T-helper 2 cell treated with Interferon-gamma antibody and Interleukin-4, amounts not matched to agents 5 μg/mL and 100 μg/mL, for 36 hours (primary cell): ENCODE results near the gene IL16.

Source experiments
- DNase-seq: peaks from one replicate; pipeline ENCODE4 v3.0.0; 2021; ENCODE audit warnings: low spot score
- H3K27ac Mint-ChIP-seq: one replicate; pipeline ENCODE4 v1.8.0; 2021; ENCODE audit warnings: mild to moderate bottlenecking, mixed read lengths
- H3K27me3 Mint-ChIP-seq: one replicate; pipeline ENCODE4 v1.8.0; 2021; ENCODE audit warnings: low read depth, mixed read lengths
- H3K36me3 Mint-ChIP-seq: one replicate; pipeline ENCODE4 v1.8.0; 2021; ENCODE audit warnings: low read depth, mixed read lengths
- H3K4me1 Mint-ChIP-seq: one replicate; pipeline ENCODE4 v1.8.0; 2021; ENCODE audit warnings: low read depth, mixed read lengths
- H3K4me3 Mint-ChIP-seq: one replicate; pipeline ENCODE4 v1.8.0; 2022; ENCODE audit warnings: mild to moderate bottlenecking, moderate library complexity, mixed read lengths
- H3K9me3 Mint-ChIP-seq: one replicate; pipeline ENCODE4 v1.8.0; 2021; ENCODE audit warnings: mixed read lengths

The IL16 gene

GRCh38 chr15:81297603-81298575, 101.2 kb downstream of the IL16 start:
- no peak for DNase-seq
- H3K4me1 Mint-ChIP-seq, result peaks cover 52% of the 10 kb centered on the region
- peak overlapping the region; percentile 97 for H3K27ac Mint-ChIP-seq
- H3K9me3 Mint-ChIP-seq, result no peaks in the 10 kb centered on the region
- H3K4me3 Mint-ChIP-seq, result peak overlapping the region; percentile 97
- no peaks in the 10 kb centered on the region for H3K27me3 Mint-ChIP-seq
- peaks cover 67% of the 10 kb centered on the region for H3K36me3 Mint-ChIP-seq

DNA sequence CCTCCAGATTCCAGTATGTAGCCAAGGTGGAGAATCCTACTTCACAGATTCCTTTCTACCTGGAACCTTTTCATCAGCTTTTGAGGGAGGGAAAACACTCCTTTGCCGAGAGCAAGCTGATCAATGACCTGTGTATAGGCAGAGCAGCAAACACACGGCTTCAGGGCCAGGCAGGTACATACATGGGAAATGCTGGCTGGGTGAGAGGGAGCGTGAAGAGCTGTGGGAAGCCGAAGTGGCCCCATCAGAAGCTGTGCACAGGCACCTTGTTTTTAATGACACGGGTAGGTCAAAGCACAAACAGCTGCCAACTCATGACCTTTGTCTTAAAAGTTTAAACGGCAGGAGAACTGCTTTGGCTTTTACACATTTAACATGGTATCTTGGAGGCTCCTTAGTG, 101.9 kb downstream of the IL16 start:
- Mint-ChIP-seq H3K9me3 (no peaks in the 10 kb centered on the region), H3K4me1 (peaks cover 57% of the 10 kb centered on the region), H3K27ac (peak overlapping the region; percentile 97), H3K27me3 (no peaks in the 10 kb centered on the region), H3K36me3 (peaks cover 74% of the 10 kb centered on the region), H3K4me3 (peak overlapping the region; percentile 97)
- no peak for DNase-seq

GRCh38 chr15:81299156-81299555, 102.5 kb downstream of the IL16 start:
- Mint-ChIP-seq H3K4me3 (peak overlapping the region; percentile 97), H3K27me3 (no peaks in the 10 kb centered on the region), H3K27ac (peak overlapping the region; percentile 53), H3K9me3 (no peaks in the 10 kb centered on the region), H3K4me1 (peaks cover 56% of the 10 kb centered on the region), H3K36me3 (peaks cover 79% of the 10 kb centered on the region)
- no peak for DNase-seq

- no peaks in the 10 kb centered on the region for H3K9me3 Mint-ChIP-seq
- no peak for DNase-seq
- peaks cover 57% of the 10 kb centered on the region for H3K4me1 Mint-ChIP-seq
- H3K36me3 Mint-ChIP-seq, result peaks cover 85% of the 10 kb centered on the region
- peak overlapping the region; percentile 53 for H3K27ac Mint-ChIP-seq
- no peaks in the 10 kb centered on the region for H3K27me3 Mint-ChIP-seq
- peak overlapping the region; percentile 97 for H3K4me3 Mint-ChIP-seq
Measured at GRCh38 chr15:81299630-81300273, 103.1 kb downstream of the IL16 start.

DNA sequence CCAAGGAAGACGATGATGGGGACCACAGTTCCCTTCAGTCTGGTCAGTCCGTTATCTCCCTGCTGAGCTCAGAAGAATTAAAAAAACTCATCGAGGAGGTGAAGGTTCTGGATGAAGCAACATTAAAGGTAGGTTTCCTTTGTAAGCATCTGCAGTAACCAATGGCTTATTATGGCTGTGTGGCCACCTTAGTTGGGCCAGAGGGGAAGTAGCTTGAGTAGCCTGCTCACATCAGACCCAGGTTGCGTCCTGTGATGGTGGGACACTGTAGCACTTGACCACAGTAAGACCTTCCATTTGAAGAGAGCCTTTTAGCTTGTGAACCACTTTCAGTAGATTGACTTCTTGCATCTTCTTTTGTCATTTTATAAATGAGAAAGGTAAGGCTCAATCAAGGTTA, 104.7 kb downstream of the IL16 start:
- Mint-ChIP-seq H3K4me1 (peaks cover 54% of the 10 kb centered on the region), H3K4me3 (peak overlapping the region; percentile 97), H3K27me3 (no peaks in the 10 kb centered on the region), H3K27ac (peak overlapping the region; percentile 92), H3K9me3 (no peaks in the 10 kb centered on the region), H3K36me3 (peaks cover 97% of the 10 kb centered on the region)
- no peak for DNase-seq

DNA sequence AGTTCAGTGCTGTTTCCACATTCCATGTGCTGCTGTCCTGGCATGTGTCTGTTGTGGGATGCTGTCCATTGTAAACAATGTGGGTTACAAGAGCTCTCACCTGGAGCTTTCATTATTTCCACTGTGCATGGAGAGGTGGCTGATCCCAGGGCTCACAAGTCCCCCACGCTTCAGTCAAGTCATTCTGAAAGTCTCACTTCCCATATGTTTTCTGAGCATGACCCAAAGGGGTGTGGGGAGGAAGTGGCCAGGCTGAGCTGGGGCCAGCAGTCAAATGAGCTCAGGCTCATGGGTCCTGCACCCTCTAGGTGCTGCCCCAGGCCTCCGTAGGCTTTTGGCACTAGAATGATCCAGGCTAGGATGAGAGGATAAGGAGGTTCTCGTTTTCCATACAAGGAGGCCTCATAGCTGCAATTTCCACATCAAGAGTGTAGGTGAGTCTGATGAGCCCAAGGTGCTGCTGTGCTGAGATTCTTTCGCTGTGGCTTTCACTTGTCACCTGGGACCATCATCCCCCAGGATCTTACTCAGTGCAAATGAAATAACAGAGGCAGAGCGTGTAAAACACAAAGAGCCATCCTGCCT, 105.2 kb downstream of the IL16 start:
- peaks cover 100% of the 10 kb centered on the region for H3K36me3 Mint-ChIP-seq
- no peaks in the 10 kb centered on the region for H3K9me3 Mint-ChIP-seq
- H3K27me3 Mint-ChIP-seq, result no peaks in the 10 kb centered on the region
- peak overlapping the region; percentile 92 for H3K27ac Mint-ChIP-seq
- H3K4me3 Mint-ChIP-seq, result peak overlapping the region; percentile 97
- peak; percentile 67 for DNase-seq
- peaks cover 55% of the 10 kb centered on the region for H3K4me1 Mint-ChIP-seq

DNA sequence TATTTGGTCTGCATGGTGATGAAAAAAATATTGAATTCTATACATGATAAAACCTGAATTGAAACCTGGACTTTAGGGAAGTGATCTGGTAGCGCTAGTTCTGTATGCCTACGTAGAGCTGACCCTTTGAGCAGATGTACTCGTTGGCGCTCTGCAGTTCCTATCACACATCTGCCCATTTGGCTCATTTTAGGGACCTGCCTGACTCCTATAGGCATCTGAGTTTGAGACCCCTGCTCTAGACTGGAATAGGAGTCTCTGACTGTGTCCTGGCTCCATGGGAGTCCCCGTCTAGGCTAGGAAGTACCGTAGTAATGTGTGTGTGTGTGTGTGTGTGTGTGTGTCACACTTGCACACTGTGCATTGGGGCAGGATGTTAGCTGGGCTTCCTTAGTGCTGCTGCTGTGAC, 106.0 kb downstream of the IL16 start:
- H3K4me3 Mint-ChIP-seq, result peak overlapping the region; percentile 97
- peaks cover 60% of the 10 kb centered on the region for H3K4me1 Mint-ChIP-seq
- DNase-seq, result no peak
- peaks cover 100% of the 10 kb centered on the region for H3K36me3 Mint-ChIP-seq
- H3K27me3 Mint-ChIP-seq, result no peaks in the 10 kb centered on the region
- H3K27ac Mint-ChIP-seq, result peak overlapping the region; percentile 92
- no peaks in the 10 kb centered on the region for H3K9me3 Mint-ChIP-seq

- no peak for DNase-seq
- Mint-ChIP-seq H3K9me3 (no peaks in the 10 kb centered on the region), H3K27me3 (no peaks in the 10 kb centered on the region), H3K36me3 (peaks cover 99% of the 10 kb centered on the region), H3K4me1 (peaks cover 60% of the 10 kb centered on the region), H3K4me3 (peak overlapping the region; percentile 97), H3K27ac (peak overlapping the region; percentile 92)
Measured at GRCh38 chr15:81303244-81304225, 106.9 kb downstream of the IL16 start.

DNA sequence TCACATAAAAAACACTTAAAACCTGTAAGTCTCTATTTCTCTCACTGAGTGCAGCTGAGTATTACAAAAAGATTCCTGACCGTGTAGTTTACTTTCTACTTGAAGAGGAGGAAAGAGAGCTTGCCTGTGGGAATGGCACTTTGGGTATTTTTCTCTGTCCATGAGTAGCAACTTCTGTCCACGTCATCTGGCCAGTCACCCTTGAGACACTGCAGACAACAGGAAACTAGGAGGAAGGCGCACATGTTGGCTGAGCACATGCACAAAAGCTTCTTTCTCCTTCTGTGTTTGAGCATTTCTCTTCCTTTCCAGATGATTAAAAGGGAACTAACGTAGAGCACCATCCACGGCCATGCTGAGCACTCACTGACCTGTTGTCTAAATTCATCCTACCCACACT, 107.5 kb downstream of the IL16 start:
- peak overlapping the region; percentile 97 for H3K4me3 Mint-ChIP-seq
- H3K27me3 Mint-ChIP-seq, result no peaks in the 10 kb centered on the region
- H3K36me3 Mint-ChIP-seq, result peaks cover 99% of the 10 kb centered on the region
- DNase-seq, result no peak
- peaks cover 60% of the 10 kb centered on the region for H3K4me1 Mint-ChIP-seq
- no peaks in the 10 kb centered on the region for H3K9me3 Mint-ChIP-seq
- peak overlapping the region; percentile 84 for H3K27ac Mint-ChIP-seq

- H3K27me3 Mint-ChIP-seq, result no peaks in the 10 kb centered on the region
Measured at GRCh38 chr15:81308260-81308659, 111.6 kb downstream of the IL16 start.

GRCh38 chr15:81309647-81310450, 113.2 kb downstream of the IL16 start:
- peaks cover 46% of the 10 kb centered on the region for H3K4me1 Mint-ChIP-seq
- peaks cover 88% of the 10 kb centered on the region for H3K36me3 Mint-ChIP-seq

More at GRCh38 chr15:81308260-81308659, 111.6 kb downstream of the IL16 start:
- Mint-ChIP-seq H3K27ac (no peak overlapping the region), H3K4me3 (no peak overlapping the region), H3K4me1 (peaks cover 57% of the 10 kb centered on the region), H3K36me3 (peaks cover 99% of the 10 kb centered on the region), H3K9me3 (no peaks in the 10 kb centered on the region)
- DNase-seq, result no peak

DNA sequence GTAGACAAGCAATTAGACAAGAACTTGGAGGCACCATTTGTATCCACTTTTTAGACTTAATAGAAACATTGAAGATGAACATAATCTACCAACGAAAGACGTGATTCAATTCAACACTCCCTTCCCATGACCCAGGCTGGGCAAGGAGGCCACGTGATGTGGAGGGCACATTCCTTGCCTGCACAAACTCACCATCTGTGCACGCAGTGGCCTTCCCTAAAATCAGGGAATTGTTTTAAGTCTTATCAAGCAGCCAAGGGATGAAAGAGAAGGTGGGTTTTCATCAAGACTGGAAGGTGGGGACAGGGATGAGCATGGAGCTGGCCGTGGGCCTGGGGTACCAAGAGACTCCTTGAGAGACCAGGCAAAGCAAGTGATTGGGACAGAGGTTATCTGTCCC, 113.8 kb downstream of the IL16 start:
- no peak overlapping the region for H3K27ac Mint-ChIP-seq
- H3K27me3 Mint-ChIP-seq, result no peaks in the 10 kb centered on the region

More at GRCh38 chr15:81309647-81310450, 113.2 kb downstream of the IL16 start:
- no peak overlapping the region for H3K4me3 Mint-ChIP-seq
- no peaks in the 10 kb centered on the region for H3K9me3 Mint-ChIP-seq
- H3K27ac Mint-ChIP-seq, result no peak overlapping the region
- H3K27me3 Mint-ChIP-seq, result no peaks in the 10 kb centered on the region
- DNase-seq, result no peak

More for the DNA sequence above, 113.8 kb downstream of the IL16 start:
- H3K4me1 Mint-ChIP-seq, result peaks cover 49% of the 10 kb centered on the region
- no peak for DNase-seq
- peaks cover 85% of the 10 kb centered on the region for H3K36me3 Mint-ChIP-seq
- no peak overlapping the region for H3K4me3 Mint-ChIP-seq
- no peaks in the 10 kb centered on the region for H3K9me3 Mint-ChIP-seq
